Heart left ventricle (tissue), 13 donors: ENCODE results near the gene CXCL12.

ENCODE experiments used
- CTCF ChIP-seq, 12 donors: fragments of 200-600 bp; sonication (generic) in 4 of 12; IDR thresholded peaks; one replicate each; pipeline versions ENCODE4 v1.5.0 to v1.8.0; 2018 to 2022; ENCODE audit warnings: antibody characterized with exemption in 12 of 12, mild to moderate bottlenecking in 5 of 12
- POLR2A ChIP-seq, 2 donors: fragments of 450-650 bp; IDR thresholded peaks; one replicate each; pipeline ENCODE4 v1.6.1; 2017; ENCODE audit warnings: antibody characterized with exemption in 2 of 2, mild to moderate bottlenecking in 2 of 2, moderate library complexity in 2 of 2
- donor health status: ischemic (EF 13 %, LVEDD 7.1; RV severe dilation, severe dysfunction).
- donor health status: DM: no; HTN: yes; CAD: no.
- donor health status: DM: no; HTN: no; CAD: no.
- donor health status: ischemic (EF 25% LVEDD 6.9; RV normal size, moderate dysfunction).
- donor health status: ischemic (EF 25% LVEDD 5.7; RV mildly dilated, moderate dysfunction).
- donor health status: ischemic (EF 35%, LVEDD 5.7; RV mildly dilated, moderate dysfunction).
- donor health status: nonischemic (EF 11% LVEDD 7.7; RV severe dilation, severe dysfunction).
- donor health status: DM: yes; HTN: yes; CAD: no.
- donor health status: PGD.
- donor health status: ischemic (EF 29% LVEDD 5.4; RV normal size, mild dysfunction).
- donor health status: nonischemic (EF 23%, LVEDD 6.1; RV moderate dilation, normal function).

GRCh38 chr10:44353128-44353390 is 31.8 kb downstream of the CXCL12 start:
- TF ChIP-seq CTCF (IDR thresholded peaks at IDR 0.05), result no peak
- TF ChIP-seq POLR2A (IDR thresholded peaks at IDR 0.05), result no peak
